Hematopoietic multipotent progenitor cell treated with erythropoietin and hydrocortisone succinate and interleukin-3 and kit ligand, for 4 days (in vitro differentiated cells): Measurements from ENCODE around the gene RGL1.

ENCODE experiments used
- DNase-seq: peaks from one replicate; pipeline ENCODE4 v3.0.0-alpha.2; 2015

RGL1 gene

GRCh38 chr1:183787704-183788103, 17.2 kb upstream of the RGL1 start:
- DNase-seq: no peak

- no peak for DNase-seq
These were observed 13.6 kb upstream of the RGL1 start for GRCh38 chr1:183791319-183791718.

GRCh38 chr1:183792300-183792699, 12.6 kb upstream of the RGL1 start:
- DNase-seq: peak; percentile 28

- DNase-seq: no peak
These were observed 10.8 kb upstream of the RGL1 start for GRCh38 chr1:183794088-183794487.

GRCh38 chr1:183800449-183800848, 4.5 kb upstream of the RGL1 start:
- no peak for DNase-seq

GRCh38 chr1:183801649-183802048, 3.3 kb upstream of the RGL1 start:
- no peak for DNase-seq

GRCh38 chr1:183804387-183804786, 533 bp upstream of the RGL1 start:
- no peak for DNase-seq

- DNase-seq: no peak
These were observed 1.2 kb downstream of the RGL1 start for GRCh38 chr1:183806125-183806524.

GRCh38 chr1:183806675-183807074, 1.8 kb downstream of the RGL1 start:
- no peak for DNase-seq

- DNase-seq: peak; percentile 14
These were observed 2.7 kb downstream of the RGL1 start for GRCh38 chr1:183807549-183808168.

GRCh38 chr1:183808296-183809027, 3.5 kb downstream of the RGL1 start:
- no peak for DNase-seq

GRCh38 chr1:183810121-183810520, 5.2 kb downstream of the RGL1 start:
- peak; percentile 73 for DNase-seq

- DNase-seq: no peak
These were observed 6.0 kb downstream of the RGL1 start for GRCh38 chr1:183810756-183811544.

GRCh38 chr1:183812128-183812527, 7.2 kb downstream of the RGL1 start:
- DNase-seq: peak; percentile 40

GRCh38 chr1:183812686-183813569, 8.0 kb downstream of the RGL1 start:
- no peak for DNase-seq

GRCh38 chr1:183814121-183814681, 9.3 kb downstream of the RGL1 start:
- no peak for DNase-seq

- no peak for DNase-seq
These were observed 11.2 kb downstream of the RGL1 start for GRCh38 chr1:183816110-183816509.

GRCh38 chr1:183817576-183818288, 12.8 kb downstream of the RGL1 start:
- DNase-seq: no peak

- no peak for DNase-seq
These were observed 14.1 kb downstream of the RGL1 start for GRCh38 chr1:183819059-183819458.

- DNase-seq: no peak
These were observed 16.5 kb downstream of the RGL1 start for GRCh38 chr1:183821309-183821888.

- DNase-seq: no peak
These were observed 17.1 kb downstream of the RGL1 start for GRCh38 chr1:183821889-183822611.
